B cell (primary cell): ENCODE results near the gene AMPD2. TPM values are rescaled to one million over a fixed set of nuclear protein-coding genes. Genes with fewer than 3 reads are reported as not detected.

Experiments used
- ATAC-seq: fragments of 200-7000 bp; cut with Tn5 transposase; one replicate; pipeline ENCODE4 v1.10.0; 2021; ENCODE audit warnings: low read depth, mild to moderate bottlenecking, moderate number of reproducible peaks, moderate library complexity
- CTCF ChIA-PET: fragments of 350-600 bp; sonication (Branson Sonifier 250); formaldehyde crosslinking; loops from one replicate; lab custom pipeline; 2021; ENCODE audit warnings: antibody characterized with exemption, inconsistent platforms; lab: Charles Lee
- POLR2A ChIA-PET: fragments of 350-600 bp; sonication (Branson Sonifier 250); formaldehyde crosslinking; loops from one replicate; lab custom pipeline; 2021; ENCODE audit warnings: antibody characterized with exemption; lab: Charles Lee
- DNase-seq: peaks from one replicate; pipeline ENCODE4 v3.0.0; 2013
- H2AFZ ChIP-seq: 2 replicates; pipeline ENCODE4 v1.6.1; 2012; ENCODE audit warnings: mild to moderate bottlenecking, low read depth, low read length; ENCODE audit not compliant: insufficient read depth, poor library complexity, severe bottlenecking
- H3K27ac ChIP-seq, 2 donors: 1 replicate in 1 of 2; 2 replicates in 1 of 2; pipeline ENCODE4 v1.5.1; 2012 to 2013; ENCODE audit warnings: low read length in 2 of 2, mild to moderate bottlenecking in 2 of 2, moderate library complexity in 1 of 2
- H3K27me3 ChIP-seq, 4 experiments: fragments of 200-600 bp in 1 of 4; sonication (generic) in 1 of 4; replicated peaks in 1 of 4; 1 replicate in 2 of 4; 2 replicates in 2 of 4; pipeline versions ENCODE4 v1.6.1 to v1.7.0; 2013 to 2016; ENCODE audit warnings: low read length in 3 of 4, mild to moderate bottlenecking in 2 of 4, mixed read lengths in 1 of 4, moderate library complexity in 1 of 4; ENCODE audit not compliant: insufficient read depth in 4 of 4, control insufficient read depth in 3 of 4; ENCODE audit errors: control extremely low read depth in 1 of 4
- H3K36me3 ChIP-seq, 2 experiments: replicated peaks in 1 of 2; 1 replicate in 1 of 2; 2 replicates in 1 of 2; pipeline versions ENCODE4 v1.6.1 to v1.7.1; 2013; ENCODE audit warnings: low read length in 1 of 2; ENCODE audit not compliant: insufficient read depth in 2 of 2, control insufficient read depth in 1 of 2; ENCODE audit errors: control extremely low read depth in 1 of 2, extremely low read depth in 1 of 2
- H3K4me1 ChIP-seq, 2 donors: fragments of 200-600 bp in 1 of 2; sonication (generic) in 1 of 2; 1 replicate in 1 of 2; 2 replicates in 1 of 2; pipeline versions ENCODE4 v1.5.1 to v1.6.1; 2013 to 2017; ENCODE audit warnings: low read length in 2 of 2; ENCODE audit not compliant: control insufficient read depth in 2 of 2, insufficient read depth in 2 of 2
- H3K4me2 ChIP-seq: replicated peaks from 2 replicates; pipeline ENCODE3; 2012; ENCODE audit warnings: mild to moderate bottlenecking, low read depth, low read length; ENCODE audit not compliant: poor library complexity, severe bottlenecking
- H3K4me3 ChIP-seq, 5 experiments: fragments of 200-600 bp in 1 of 5; sonication (generic) in 1 of 5; 1 replicate in 3 of 5; 2 replicates in 2 of 5; pipeline versions ENCODE4 v1.5.1 to v1.7.0; 2011 to 2016; ENCODE audit warnings: low read length in 4 of 5, mild to moderate bottlenecking in 4 of 5, low read depth in 2 of 5, control low read depth in 1 of 5, moderate library complexity in 1 of 5; ENCODE audit not compliant: insufficient read depth in 1 of 5; ENCODE audit errors: control extremely low read depth in 1 of 5, extremely low read depth in 1 of 5
- H3K79me2 ChIP-seq: fragments of 200-600 bp; sonication (generic); one replicate; pipeline ENCODE4 v1.6.0; 2016; ENCODE audit warnings: low read length; ENCODE audit not compliant: control insufficient read depth, insufficient read depth
- H3K9ac ChIP-seq: fragments of 200-600 bp; sonication (generic); 2 replicates; pipeline ENCODE4 v1.6.1; 2017; ENCODE audit warnings: mild to moderate bottlenecking, low read length, moderate library complexity
- H3K9me3 ChIP-seq, 3 donors: one replicate each; pipeline versions ENCODE4 v1.6.1 to v1.7.1; 2013; ENCODE audit warnings: low read length in 2 of 3; ENCODE audit not compliant: control insufficient read depth in 2 of 3, insufficient read depth in 1 of 3; ENCODE audit errors: control extremely low read depth in 1 of 3
- H4K20me1 ChIP-seq: 2 replicates; pipeline ENCODE4 v1.6.0; 2012; ENCODE audit warnings: mild to moderate bottlenecking, low read length; ENCODE audit not compliant: insufficient read depth, control insufficient read depth, poor library complexity, severe bottlenecking
- H3K27ac Mint-ChIP-seq: one replicate; pipeline ENCODE4 v1.8.0; 2021; ENCODE audit warnings: mixed read lengths
- H3K27me3 Mint-ChIP-seq: one replicate; pipeline ENCODE4 v1.8.0; 2021; ENCODE audit warnings: mixed read lengths
- H3K4me1 Mint-ChIP-seq: one replicate; pipeline ENCODE4 v1.8.0; 2021; ENCODE audit warnings: mixed read lengths
- H3K4me3 Mint-ChIP-seq: one replicate; pipeline ENCODE4 v1.8.0; 2021; ENCODE audit warnings: mixed read lengths
- H3K9me3 Mint-ChIP-seq: one replicate; pipeline ENCODE4 v1.8.0; 2022; ENCODE audit warnings: mixed read lengths; ENCODE audit not compliant: insufficient read depth
- CTCF ChIP-seq: fragments of 200-600 bp; IDR thresholded peaks from one replicate; pipeline ENCODE4 v1.8.0; 2022; ENCODE audit warnings: antibody characterized with exemption, mild to moderate bottlenecking
- EZH2 ChIP-seq: IDR thresholded peaks from 2 replicates; pipeline ENCODE4 v1.6.1; 2012; ENCODE audit warnings: borderline replicate concordance, low read depth, mild to moderate bottlenecking, moderate library complexity, low read length; ENCODE audit not compliant: insufficient read depth, poor library complexity, severe bottlenecking
- WGBS: methylation state at CpG from one replicate; pipeline ENCODE4 v1.1.5; 2013; ENCODE audit warnings: missing lambda C conversion rate; ENCODE audit not compliant: insufficient coverage; 5-methylcytosine and 5-hydroxymethylcytosine counted together
- intact Hi-C: fragments of 100-400 bp; cut with micrococcal nuclease; formaldehyde crosslinking; loops from one replicate; pipeline ENCODE4 v1.10.0; 2022
- polyA plus RNA-seq: library from polyadenylated mRNA; depleted of rRNA; stranded (reverse); fragments of >200 nt; gene quantifications from 2 replicates; pipeline ENCODE4 v1.2.3, GENCODE V29; 2012
- total RNA-seq, 2 donors: library from RNA; stranded (reverse); fragments of 120-200 nt in 1 of 2; gene quantifications; 1 replicate in 1 of 2; 2 replicates in 1 of 2; pipeline versions ENCODE4 v1.2.3 to v1.2.4, GENCODE V29; 2013 to 2022

Gene AMPD2
- total and polyA plus RNA-seq, 2 donors (not counting 1 experiment from before 2014, with no cell fraction given) = 104 to 121 TPM

DNA sequence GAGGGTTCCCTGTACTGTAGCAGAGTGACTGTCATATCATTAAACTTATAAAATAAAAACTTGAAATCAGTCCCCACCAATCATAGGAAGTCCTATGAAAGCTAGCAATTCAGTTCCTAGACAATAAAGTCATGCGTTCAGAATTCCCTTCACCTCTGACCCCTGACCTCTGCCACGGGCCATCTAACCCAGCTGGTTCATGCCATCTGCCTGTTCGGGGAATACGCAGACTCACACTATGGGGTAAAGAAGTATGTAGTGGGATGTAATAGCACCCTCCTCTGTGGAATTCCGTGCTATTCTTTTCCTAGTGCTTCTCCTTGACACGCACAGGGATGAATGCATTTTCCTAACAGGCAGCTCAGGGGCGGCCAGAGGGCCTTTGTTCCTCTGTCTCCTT, 38.3 kb downstream of the AMPD2 start:
- Histone ChIP-seq H2AFZ (no peak overlapping the region), H3K4me1 (peaks cover 11 to 17% of the 10 kb centered on the region in 2 donors), H3K9me3 (no peaks in the 10 kb centered on the region), H4K20me1 (no peaks in the 10 kb centered on the region), H3K79me2 (no peaks in the 10 kb centered on the region), H3K9ac (no peak overlapping the region), H3K27ac (no peak overlapping the region), H3K4me2 (no peak overlapping the region), H3K36me3 (peaks cover 0 to 16% of the 10 kb centered on the region in 2 experiments), H3K27me3 (no peaks in the 10 kb centered on the region), H3K4me3 (no peak overlapping the region)
- peaks cover 3% of the 10 kb centered on the region for H3K27me3 Mint-ChIP-seq
- H3K4me3 Mint-ChIP-seq = no peak overlapping the region
- H3K4me1 Mint-ChIP-seq = peaks cover 23% of the 10 kb centered on the region
- DNase-seq (no peak), ATAC-seq (no peak)
- WGBS = 94% methylated on average over 2 of the region's 7 CpGs
- POLR2A ChIA-PET = no interaction called here
- H3K27ac Mint-ChIP-seq = no peak overlapping the region
- intact Hi-C loops = loop anchor here (2.0 to 10.0 kb wide), 2 partner anchors 109 to 173 kb away; partner anchors contain the start of genes ATXN7L2 and GNAI3
- TF ChIP-seq CTCF (no peak), EZH2 (no peak)
- CTCF ChIA-PET = interaction anchor here (1.0 to 5.8 kb wide), 3 partner anchors 17 to 327 kb away, joined by 3 to 42 read pairs (median 18); partner anchors contain the start of gene AHCYL1
- H3K9me3 Mint-ChIP-seq = no peaks in the 10 kb centered on the region

DNA sequence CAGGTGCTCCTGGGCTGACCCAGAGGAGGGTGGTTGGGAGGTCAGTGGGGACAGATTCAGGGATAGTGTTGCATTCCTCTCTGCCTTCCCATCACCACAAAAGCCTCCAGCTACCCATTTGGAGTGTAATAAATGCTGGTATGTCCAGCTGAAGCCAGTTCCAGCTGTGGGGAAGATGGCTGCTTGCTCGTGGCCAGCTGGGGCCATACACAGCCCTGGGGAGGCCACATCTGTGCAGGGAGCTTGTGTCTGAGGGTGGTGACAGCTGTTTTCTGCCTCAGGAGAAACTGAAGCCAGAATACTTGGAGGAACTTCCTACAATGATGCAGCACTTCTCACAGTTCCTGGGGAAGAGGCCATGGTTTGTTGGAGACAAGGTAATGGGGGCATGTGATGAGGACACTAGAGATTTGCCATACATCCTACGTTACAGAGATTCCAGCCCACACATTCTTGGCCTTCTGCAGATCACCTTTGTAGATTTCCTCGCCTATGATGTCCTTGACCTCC, 39.0 kb downstream of the AMPD2 start:
- TF ChIP-seq CTCF = no peak
- TF ChIP-seq EZH2 = no peak
- POLR2A ChIA-PET = no interaction called here
- H3K4me1 ChIP-seq = peaks cover 11 to 17% of the 10 kb centered on the region in 2 donors
- no peaks in the 10 kb centered on the region for H3K79me2 ChIP-seq
- H3K4me2 ChIP-seq = no peak overlapping the region
- no peak overlapping the region for H3K4me3 Mint-ChIP-seq
- H3K9me3 ChIP-seq = no peaks in the 10 kb centered on the region
- no peak overlapping the region for H2AFZ ChIP-seq
- intact Hi-C loops = loop anchor here (10.0 kb wide), 1 partner anchor 174 kb away; the partner anchor contains the start of gene ATXN7L2
- WGBS = 59% methylated on average over 2 of the region's 3 CpGs
- H3K9ac ChIP-seq = no peak overlapping the region
- no peak overlapping the region for H3K27ac Mint-ChIP-seq
- CTCF ChIA-PET = interaction anchor here (1.0 to 5.8 kb wide), 2 partner anchors 17 to 116 kb away, joined by 3 to 42 read pairs; no protein-coding TSS in a partner anchor
- H4K20me1 ChIP-seq = no peaks in the 10 kb centered on the region
- DNase-seq (no peak), ATAC-seq (no peak)
- H3K4me3 ChIP-seq = no peak overlapping the region
- no peaks in the 10 kb centered on the region for H3K27me3 Mint-ChIP-seq
- H3K27ac ChIP-seq = no peak overlapping the region
- H3K27me3 ChIP-seq = no peaks in the 10 kb centered on the region
- peaks cover 24% of the 10 kb centered on the region for H3K4me1 Mint-ChIP-seq
- H3K36me3 ChIP-seq = peaks cover 0 to 16% of the 10 kb centered on the region in 2 experiments
- no peaks in the 10 kb centered on the region for H3K9me3 Mint-ChIP-seq
